Measurements from ENCODE around the gene LIN9. TPM values are rescaled to one million over a fixed set of nuclear protein-coding genes. Genes with fewer than 3 reads are reported as not detected.

LIN9 gene
- total RNA-seq, 4 donors from 2014 or later = 3.6 to 5.9 (median 4.4) TPM

DNA sequence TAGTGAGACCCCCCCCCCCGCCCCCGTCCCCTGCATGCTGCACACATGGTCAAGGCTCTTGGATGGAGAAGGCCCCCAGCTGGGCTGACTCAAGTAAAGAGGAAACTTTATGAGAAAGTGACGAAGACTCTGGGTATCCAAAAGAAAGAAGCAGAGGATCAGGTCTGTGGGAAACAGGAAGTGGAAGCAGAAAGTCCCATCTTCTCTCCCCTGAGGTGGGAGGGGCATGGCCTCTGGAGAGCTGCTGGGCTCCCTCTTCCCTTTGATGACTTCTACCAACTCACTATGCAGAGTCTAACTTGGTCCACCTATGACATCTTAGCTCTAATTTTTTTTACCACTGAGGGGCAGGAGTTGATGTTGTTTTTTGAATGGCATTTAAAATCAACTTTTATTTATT, 42.7 kb upstream of the LIN9 start:
- Histone ChIP-seq H3K36me3 (no peaks in the 10 kb centered on the region), H3K4me1 (no peaks in the 10 kb centered on the region), H3K9me3 (no peaks in the 10 kb centered on the region), H3K27ac (no peak overlapping the region), H3K4me3 (no peak overlapping the region), H3K27me3 (no peaks in the 10 kb centered on the region)
- 91% methylated on average over 3 of the region's 3 CpGs for WGBS
- no peak for TF ChIP-seq CTCF (IDR thresholded peaks at IDR 0.05)
- TF ChIP-seq EP300 (IDR thresholded peaks at IDR 0.05) = no peak
- TF ChIP-seq POLR2A (IDR thresholded peaks at IDR 0.05) = no peak
- TF ChIP-seq POLR2AphosphoS5 (IDR thresholded peaks at IDR 0.05) = no peak
- DNase-seq (ENCODE audit: low spot score in 2 of 2) = no peak

GRCh38 chr1:226350519-226350865, 41.5 kb upstream of the LIN9 start:
- WGBS = 54% methylated on average over 9 of the region's 9 CpGs
- Histone ChIP-seq H3K4me3 (no peak overlapping the region), H3K4me1 (no peaks in the 10 kb centered on the region), H3K27me3 (no peaks in the 10 kb centered on the region), H3K36me3 (no peaks in the 10 kb centered on the region), H3K27ac (no peak overlapping the region), H3K9me3 (no peaks in the 10 kb centered on the region)
- no peak for DNase-seq (ENCODE audit: low spot score in 2 of 2)
- TF ChIP-seq CTCF (IDR thresholded peaks at IDR 0.05) = no peak
- TF ChIP-seq EP300 (IDR thresholded peaks at IDR 0.05) = no peak
- TF ChIP-seq POLR2AphosphoS5 (IDR thresholded peaks at IDR 0.05) = no peak
- no peak for TF ChIP-seq POLR2A (IDR thresholded peaks at IDR 0.05)

- no peaks in the 10 kb centered on the region for H3K9me3 ChIP-seq
- DNase-seq (ENCODE audit: low spot score in 2 of 2) = no peak
- no peaks in the 10 kb centered on the region for H3K36me3 ChIP-seq
- H3K4me3 ChIP-seq = no peak overlapping the region
- WGBS = 55% methylated on average over 18 of the region's 18 CpGs
- no peak for TF ChIP-seq POLR2A (IDR thresholded peaks at IDR 0.05)
- TF ChIP-seq EP300 (IDR thresholded peaks at IDR 0.05) = no peak
- no peak for TF ChIP-seq POLR2AphosphoS5 (IDR thresholded peaks at IDR 0.05)
- TF ChIP-seq CTCF (IDR thresholded peaks at IDR 0.05) = no peak
- no peak overlapping the region for H3K27ac ChIP-seq
- H3K4me1 ChIP-seq = no peaks in the 10 kb centered on the region
- H3K27me3 ChIP-seq = no peaks in the 10 kb centered on the region
These were observed 41.0 kb upstream of the LIN9 start for GRCh38 chr1:226349801-226350518.

DNA sequence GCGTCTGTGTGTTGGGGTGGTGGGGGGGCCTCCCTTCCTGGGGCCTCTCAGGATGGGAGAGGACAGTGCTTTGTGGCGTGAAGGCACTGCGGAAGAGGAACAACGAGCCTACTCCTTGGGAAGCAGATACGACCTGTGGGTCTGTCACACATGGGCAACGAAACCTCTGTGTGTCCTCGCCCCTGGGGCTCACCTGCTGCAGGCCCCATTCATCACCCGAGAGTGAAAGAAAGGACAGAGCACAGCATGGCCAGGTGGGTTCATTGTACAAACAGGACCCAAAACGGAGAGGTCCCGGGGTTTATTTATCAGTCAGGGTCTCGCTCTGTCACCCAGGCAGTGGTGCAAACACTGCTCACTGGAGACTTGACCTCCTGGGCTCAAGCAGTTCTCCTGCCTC, 40.1 kb upstream of the LIN9 start:
- H3K27me3 ChIP-seq = no peaks in the 10 kb centered on the region
- H3K36me3 ChIP-seq = no peaks in the 10 kb centered on the region
- H3K27ac ChIP-seq = no peak overlapping the region
- no peak for TF ChIP-seq CTCF (IDR thresholded peaks at IDR 0.05)
- 88% methylated on average over 11 of the region's 11 CpGs for WGBS
- no peak overlapping the region for H3K4me3 ChIP-seq
- H3K9me3 ChIP-seq = no peaks in the 10 kb centered on the region
- H3K4me1 ChIP-seq = no peaks in the 10 kb centered on the region
- DNase-seq (ENCODE audit: low spot score in 2 of 2) = no peak

DNA sequence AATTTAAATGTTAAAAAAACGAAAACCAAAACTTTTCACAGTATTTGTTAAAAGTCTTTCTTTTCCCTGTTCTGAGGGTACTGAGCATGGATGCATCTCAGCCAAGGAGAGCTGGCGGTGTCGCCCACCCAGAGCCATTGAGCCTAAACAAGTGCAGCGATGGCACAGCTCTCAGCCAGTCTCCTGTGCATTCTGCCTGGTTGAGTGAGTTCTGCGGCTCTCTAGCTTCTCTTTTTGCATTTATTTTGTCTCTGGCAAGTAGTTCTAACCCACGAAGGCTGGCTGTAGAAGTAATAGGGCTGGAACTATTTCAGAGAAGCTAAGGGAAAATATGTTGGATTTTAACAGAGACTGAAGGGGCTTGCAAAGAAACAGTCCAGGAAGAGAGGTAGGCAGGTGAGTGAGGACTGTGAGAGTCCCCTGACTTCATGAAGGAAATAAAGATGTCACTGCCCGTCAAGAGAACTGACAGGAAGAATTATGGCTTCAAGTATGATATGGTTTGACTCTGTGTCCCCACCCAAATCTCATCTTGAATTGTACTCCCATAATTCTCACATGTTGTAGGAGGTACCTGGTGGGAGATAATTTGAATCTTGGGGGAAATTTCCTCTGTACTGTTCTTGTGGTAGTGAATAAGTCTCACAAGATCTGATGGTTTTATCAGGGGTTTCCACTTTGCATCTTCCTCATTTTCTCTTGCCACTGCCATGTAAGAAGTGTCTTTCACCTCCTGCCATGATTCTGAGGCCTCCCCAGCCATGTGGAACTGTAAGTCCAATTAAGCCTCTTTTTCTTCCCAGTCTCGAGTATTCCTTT, 35.7 kb upstream of the LIN9 start:
- H3K9me3 ChIP-seq = no peaks in the 10 kb centered on the region
- 75% methylated on average over 8 of the region's 8 CpGs for WGBS
- no peak for TF ChIP-seq POLR2A (IDR thresholded peaks at IDR 0.05)
- no peak for TF ChIP-seq POLR2AphosphoS5 (IDR thresholded peaks at IDR 0.05)
- TF ChIP-seq CTCF (IDR thresholded peaks at IDR 0.05) = no peak
- TF ChIP-seq EP300 (IDR thresholded peaks at IDR 0.05) = no peak

More for the DNA sequence above, 35.7 kb upstream of the LIN9 start:
- H3K27me3 ChIP-seq = no peaks in the 10 kb centered on the region
- no peak overlapping the region for H3K4me3 ChIP-seq
- H3K4me1 ChIP-seq = no peaks in the 10 kb centered on the region
- no peak overlapping the region for H3K27ac ChIP-seq
- DNase-seq (ENCODE audit: low spot score in 2 of 2) = no peak
- H3K36me3 ChIP-seq = no peaks in the 10 kb centered on the region

Measured in suprapubic skin (tissue), 4 donors.